Measurements from ENCODE around the gene PTPRD.

The PTPRD gene

GRCh38 chr9:10095208-10095607, 517.6 kb downstream of the PTPRD start:
- Histone ChIP-seq H3K36me3 (ENCODE audit: control insufficient read depth in 1 of 2, insufficient read depth in 2 of 2, low read length in 2 of 2) (no peaks in the 10 kb centered on the region), H3K27ac (ENCODE audit: low read depth, low read length) (no peak overlapping the region), H3K9me3 (ENCODE audit: control insufficient read depth in 1 of 2, low read length in 2 of 2) (no peaks in the 10 kb centered on the region), H3K4me1 (ENCODE audit: control insufficient read depth in 1 of 2, insufficient read depth in 2 of 2, low read length in 2 of 2) (no peaks in the 10 kb centered on the region), H3K4me3 (ENCODE audit: low read depth in 1 of 2, low read length in 2 of 2) (no peak overlapping the region), H3K9ac (ENCODE audit: low read depth in 1 of 2, low read length in 2 of 2) (no peak overlapping the region), H3K27me3 (ENCODE audit: control insufficient read depth in 1 of 2, insufficient read depth in 2 of 2, low read length in 2 of 2) (no peaks in the 10 kb centered on the region)

GRCh38 chr9:10094563-10094962, 518.2 kb downstream of the PTPRD start:
- no peaks in the 10 kb centered on the region for H3K4me1 ChIP-seq (ENCODE audit: control insufficient read depth in 1 of 2, insufficient read depth in 2 of 2, low read length in 2 of 2)
- H3K9ac ChIP-seq (ENCODE audit: low read depth in 1 of 2, low read length in 2 of 2) = no peak overlapping the region
- no peaks in the 10 kb centered on the region for H3K36me3 ChIP-seq (ENCODE audit: control insufficient read depth in 1 of 2, insufficient read depth in 2 of 2, low read length in 2 of 2)

GRCh38 chr9:10080012-10080411, 532.8 kb downstream of the PTPRD start:
- H3K27me3 ChIP-seq (ENCODE audit: control insufficient read depth in 1 of 2, insufficient read depth in 2 of 2, low read length in 2 of 2) = no peaks in the 10 kb centered on the region
- no peaks in the 10 kb centered on the region for H3K36me3 ChIP-seq (ENCODE audit: control insufficient read depth in 1 of 2, insufficient read depth in 2 of 2, low read length in 2 of 2)
- H3K27ac ChIP-seq (ENCODE audit: low read depth, low read length) = no peak overlapping the region
- H3K4me3 ChIP-seq (ENCODE audit: low read depth in 1 of 2, low read length in 2 of 2) = no peak overlapping the region
- no peak overlapping the region for H3K9ac ChIP-seq (ENCODE audit: low read depth in 1 of 2, low read length in 2 of 2)
- H3K9me3 ChIP-seq (ENCODE audit: control insufficient read depth in 1 of 2, low read length in 2 of 2) = no peaks in the 10 kb centered on the region
- H3K4me1 ChIP-seq (ENCODE audit: control insufficient read depth in 1 of 2, insufficient read depth in 2 of 2, low read length in 2 of 2) = no peaks in the 10 kb centered on the region

More at GRCh38 chr9:10094563-10094962, 518.2 kb downstream of the PTPRD start:
- Histone ChIP-seq H3K4me3 (ENCODE audit: low read depth in 1 of 2, low read length in 2 of 2) (no peak overlapping the region), H3K9me3 (ENCODE audit: control insufficient read depth in 1 of 2, low read length in 2 of 2) (no peaks in the 10 kb centered on the region), H3K27ac (ENCODE audit: low read depth, low read length) (no peak overlapping the region), H3K27me3 (ENCODE audit: control insufficient read depth in 1 of 2, insufficient read depth in 2 of 2, low read length in 2 of 2) (no peaks in the 10 kb centered on the region)

DNA sequence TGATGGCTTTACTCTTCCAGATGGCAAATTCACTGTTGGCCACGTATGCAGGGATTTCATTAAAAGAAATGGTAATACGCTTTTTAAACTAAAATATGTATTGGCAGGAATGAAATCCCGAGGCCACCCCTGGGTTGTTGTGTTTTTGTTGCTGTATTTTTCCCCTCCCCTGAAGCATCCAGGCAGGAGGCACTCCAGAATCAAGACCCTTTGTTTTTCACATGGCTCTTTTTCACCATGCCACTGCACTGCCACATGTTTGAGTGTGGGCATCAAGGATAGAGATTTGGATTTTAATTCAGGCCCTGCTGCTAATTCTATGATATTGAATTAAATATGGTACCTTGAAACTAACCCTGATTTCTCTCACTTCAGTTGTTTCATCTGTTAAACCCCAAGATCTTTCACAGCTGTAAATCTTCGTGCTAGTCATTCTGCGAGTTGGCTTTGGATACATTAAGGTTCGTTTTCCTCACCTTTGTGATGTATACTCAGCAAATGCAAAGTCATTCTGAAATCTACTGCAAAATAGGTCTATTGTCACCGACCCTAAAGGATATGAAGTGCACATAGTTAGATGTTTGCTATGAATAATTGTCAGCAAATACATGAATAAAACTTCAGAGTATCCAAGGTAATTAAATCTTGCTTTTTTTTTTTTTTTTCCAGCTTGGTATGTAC, 533.4 kb downstream of the PTPRD start:
- H3K27ac ChIP-seq (ENCODE audit: low read depth, low read length) = no peak overlapping the region
- H3K27me3 ChIP-seq (ENCODE audit: control insufficient read depth in 1 of 2, insufficient read depth in 2 of 2, low read length in 2 of 2) = no peaks in the 10 kb centered on the region
- H3K36me3 ChIP-seq (ENCODE audit: control insufficient read depth in 1 of 2, insufficient read depth in 2 of 2, low read length in 2 of 2) = no peaks in the 10 kb centered on the region
- H3K9ac ChIP-seq (ENCODE audit: low read depth in 1 of 2, low read length in 2 of 2) = no peak overlapping the region
- no peak overlapping the region for H3K4me3 ChIP-seq (ENCODE audit: low read depth in 1 of 2, low read length in 2 of 2)
- no peaks in the 10 kb centered on the region for H3K9me3 ChIP-seq (ENCODE audit: control insufficient read depth in 1 of 2, low read length in 2 of 2)
- H3K4me1 ChIP-seq (ENCODE audit: control insufficient read depth in 1 of 2, insufficient read depth in 2 of 2, low read length in 2 of 2) = no peaks in the 10 kb centered on the region

DNA sequence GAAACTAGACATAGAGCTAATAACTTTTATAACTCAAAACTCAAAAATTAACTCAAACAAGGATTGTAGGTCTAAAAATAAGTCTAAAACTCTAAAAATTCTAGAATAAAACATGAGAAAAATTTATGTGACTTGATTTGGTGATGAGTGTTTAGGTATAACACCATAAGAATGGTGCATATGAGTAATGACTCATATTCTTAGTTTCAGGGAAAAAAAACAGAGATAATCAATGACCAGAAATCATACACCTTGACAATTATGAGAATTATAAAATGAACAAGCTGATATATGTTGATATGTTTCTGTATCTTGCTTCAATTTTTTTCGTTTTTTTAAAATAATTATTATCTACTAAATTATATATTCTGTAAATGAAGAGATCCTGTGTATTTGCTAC, 541.2 kb downstream of the PTPRD start:
- H3K4me3 ChIP-seq (ENCODE audit: low read depth in 1 of 2, low read length in 2 of 2) = no peak overlapping the region
- H3K4me1 ChIP-seq (ENCODE audit: control insufficient read depth in 1 of 2, insufficient read depth in 2 of 2, low read length in 2 of 2) = no peaks in the 10 kb centered on the region
- H3K36me3 ChIP-seq (ENCODE audit: control insufficient read depth in 1 of 2, insufficient read depth in 2 of 2, low read length in 2 of 2) = no peaks in the 10 kb centered on the region
- no peaks in the 10 kb centered on the region for H3K9me3 ChIP-seq (ENCODE audit: control insufficient read depth in 1 of 2, low read length in 2 of 2)
- no peak overlapping the region for H3K27ac ChIP-seq (ENCODE audit: low read depth, low read length)
- H3K9ac ChIP-seq (ENCODE audit: low read depth in 1 of 2, low read length in 2 of 2) = no peak overlapping the region
- no peaks in the 10 kb centered on the region for H3K27me3 ChIP-seq (ENCODE audit: control insufficient read depth in 1 of 2, insufficient read depth in 2 of 2, low read length in 2 of 2)

DNA sequence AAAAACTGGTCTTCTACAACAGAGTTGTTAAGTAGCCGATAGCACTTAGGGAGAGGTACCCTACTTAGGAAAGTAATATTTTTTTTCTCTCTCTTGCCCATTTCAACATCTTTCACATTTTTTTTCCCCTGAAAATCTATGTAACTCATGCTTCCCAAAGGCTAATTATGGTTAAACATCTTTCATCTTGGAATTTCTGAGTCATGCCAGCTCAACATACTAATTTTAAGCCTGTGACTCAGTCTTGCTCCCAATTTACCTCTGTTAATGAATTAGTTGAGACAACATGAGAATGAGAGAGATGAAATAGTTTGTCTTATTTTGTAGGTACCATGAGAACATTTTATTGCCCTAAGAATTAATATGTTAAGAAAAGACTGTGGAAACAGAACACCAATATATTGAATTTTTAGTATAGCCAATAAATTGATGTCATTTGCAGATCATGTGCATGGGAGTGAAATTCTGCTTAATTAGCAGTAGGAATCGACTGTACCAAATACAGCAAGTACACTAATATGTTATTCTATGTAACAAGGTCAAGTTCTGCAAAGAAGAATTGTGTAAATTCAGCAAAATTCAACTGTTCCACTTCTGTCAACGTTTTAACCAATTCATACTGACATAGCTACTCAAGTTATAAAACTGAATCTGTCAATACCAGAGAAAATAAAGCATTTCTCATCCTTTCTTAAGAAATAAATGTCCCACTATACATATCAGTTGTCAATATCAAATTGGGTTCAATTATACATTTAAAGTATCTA, 550.0 kb downstream of the PTPRD start:
- no peak overlapping the region for H3K4me3 ChIP-seq (ENCODE audit: low read depth in 1 of 2, low read length in 2 of 2)

DNA sequence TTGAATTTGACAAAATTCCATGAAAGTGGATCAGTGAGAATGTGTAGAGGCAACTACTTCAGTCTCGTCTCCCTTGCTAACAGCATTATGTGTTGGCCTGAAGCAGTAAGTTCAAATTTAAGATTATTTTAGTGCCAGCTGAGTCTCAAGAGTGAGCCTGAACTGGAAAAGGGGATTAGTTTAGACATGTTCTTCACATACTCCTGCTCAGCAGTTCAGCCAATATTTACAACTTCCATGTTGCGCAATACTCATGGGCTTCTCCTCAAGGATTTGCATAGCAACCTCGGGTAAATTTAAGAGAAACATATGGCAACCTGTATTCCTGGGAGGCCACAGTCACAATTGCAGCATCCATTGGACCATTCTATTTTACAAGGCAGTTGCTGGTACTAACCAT, 553.8 kb downstream of the PTPRD start:
- Histone ChIP-seq H3K9me3 (ENCODE audit: control insufficient read depth in 1 of 2, low read length in 2 of 2) (no peaks in the 10 kb centered on the region), H3K4me1 (ENCODE audit: control insufficient read depth in 1 of 2, insufficient read depth in 2 of 2, low read length in 2 of 2) (no peaks in the 10 kb centered on the region), H3K9ac (ENCODE audit: low read depth in 1 of 2, low read length in 2 of 2) (no peak overlapping the region)

More for the DNA sequence above, 550.0 kb downstream of the PTPRD start:
- Histone ChIP-seq H3K36me3 (ENCODE audit: control insufficient read depth in 1 of 2, insufficient read depth in 2 of 2, low read length in 2 of 2) (no peaks in the 10 kb centered on the region), H3K4me1 (ENCODE audit: control insufficient read depth in 1 of 2, insufficient read depth in 2 of 2, low read length in 2 of 2) (no peaks in the 10 kb centered on the region), H3K27ac (ENCODE audit: low read depth, low read length) (no peak overlapping the region), H3K27me3 (ENCODE audit: control insufficient read depth in 1 of 2, insufficient read depth in 2 of 2, low read length in 2 of 2) (no peaks in the 10 kb centered on the region), H3K9ac (ENCODE audit: low read depth in 1 of 2, low read length in 2 of 2) (no peak overlapping the region), H3K9me3 (ENCODE audit: control insufficient read depth in 1 of 2, low read length in 2 of 2) (no peaks in the 10 kb centered on the region)

GRCh38 chr9:10055886-10056395, 556.9 kb downstream of the PTPRD start:
- H3K9me3 ChIP-seq (ENCODE audit: control insufficient read depth in 1 of 2, low read length in 2 of 2) = no peaks in the 10 kb centered on the region
- no peaks in the 10 kb centered on the region for H3K27me3 ChIP-seq (ENCODE audit: control insufficient read depth in 1 of 2, insufficient read depth in 2 of 2, low read length in 2 of 2)
- no peaks in the 10 kb centered on the region for H3K36me3 ChIP-seq (ENCODE audit: control insufficient read depth in 1 of 2, insufficient read depth in 2 of 2, low read length in 2 of 2)
- H3K9ac ChIP-seq (ENCODE audit: low read depth in 1 of 2, low read length in 2 of 2) = no peak overlapping the region
- no peaks in the 10 kb centered on the region for H3K4me1 ChIP-seq (ENCODE audit: control insufficient read depth in 1 of 2, insufficient read depth in 2 of 2, low read length in 2 of 2)
- no peak overlapping the region for H3K4me3 ChIP-seq (ENCODE audit: low read depth in 1 of 2, low read length in 2 of 2)
- H3K27ac ChIP-seq (ENCODE audit: low read depth, low read length) = no peak overlapping the region

More for the DNA sequence above, 553.8 kb downstream of the PTPRD start:
- Histone ChIP-seq H3K4me3 (ENCODE audit: low read depth in 1 of 2, low read length in 2 of 2) (no peak overlapping the region), H3K36me3 (ENCODE audit: control insufficient read depth in 1 of 2, insufficient read depth in 2 of 2, low read length in 2 of 2) (no peaks in the 10 kb centered on the region), H3K27me3 (ENCODE audit: control insufficient read depth in 1 of 2, insufficient read depth in 2 of 2, low read length in 2 of 2) (no peaks in the 10 kb centered on the region), H3K27ac (ENCODE audit: low read depth, low read length) (no peak overlapping the region)

- Histone ChIP-seq H3K4me1 (ENCODE audit: control insufficient read depth in 1 of 2, insufficient read depth in 2 of 2, low read length in 2 of 2) (no peaks in the 10 kb centered on the region), H3K9me3 (ENCODE audit: control insufficient read depth in 1 of 2, low read length in 2 of 2) (no peaks in the 10 kb centered on the region), H3K27ac (ENCODE audit: low read depth, low read length) (no peak overlapping the region), H3K4me3 (ENCODE audit: low read depth in 1 of 2, low read length in 2 of 2) (no peak overlapping the region), H3K9ac (ENCODE audit: low read depth in 1 of 2, low read length in 2 of 2) (no peak overlapping the region), H3K27me3 (ENCODE audit: control insufficient read depth in 1 of 2, insufficient read depth in 2 of 2, low read length in 2 of 2) (no peaks in the 10 kb centered on the region), H3K36me3 (ENCODE audit: control insufficient read depth in 1 of 2, insufficient read depth in 2 of 2, low read length in 2 of 2) (no peaks in the 10 kb centered on the region)
Observed at GRCh38 chr9:10054456-10054855, 558.3 kb downstream of the PTPRD start.

GRCh38 chr9:10052916-10053315, 559.9 kb downstream of the PTPRD start:
- Histone ChIP-seq H3K36me3 (ENCODE audit: control insufficient read depth in 1 of 2, insufficient read depth in 2 of 2, low read length in 2 of 2) (no peaks in the 10 kb centered on the region), H3K27me3 (ENCODE audit: control insufficient read depth in 1 of 2, insufficient read depth in 2 of 2, low read length in 2 of 2) (no peaks in the 10 kb centered on the region)

More at GRCh38 chr9:10052916-10053315, 559.9 kb downstream of the PTPRD start:
- no peak overlapping the region for H3K27ac ChIP-seq (ENCODE audit: low read depth, low read length)
- no peaks in the 10 kb centered on the region for H3K9me3 ChIP-seq (ENCODE audit: control insufficient read depth in 1 of 2, low read length in 2 of 2)
- H3K4me1 ChIP-seq (ENCODE audit: control insufficient read depth in 1 of 2, insufficient read depth in 2 of 2, low read length in 2 of 2) = no peaks in the 10 kb centered on the region
- H3K4me3 ChIP-seq (ENCODE audit: low read depth in 1 of 2, low read length in 2 of 2) = no peak overlapping the region
- H3K9ac ChIP-seq (ENCODE audit: low read depth in 1 of 2, low read length in 2 of 2) = no peak overlapping the region
